ENCODE data around the gene MYO16. TPM values are rescaled to one million over a fixed set of nuclear protein-coding genes. Genes with fewer than 3 reads are reported as not detected.
"Not testable (repeated sequence)": the region's sequence is repeated elsewhere in the genome, so short reads cannot be mapped to it uniquely, and the experiment has no call there.

The MYO16 gene
- polyA plus RNA-seq, 3 donors = 0.37 to 0.60 (median 0.44) TPM

DNA sequence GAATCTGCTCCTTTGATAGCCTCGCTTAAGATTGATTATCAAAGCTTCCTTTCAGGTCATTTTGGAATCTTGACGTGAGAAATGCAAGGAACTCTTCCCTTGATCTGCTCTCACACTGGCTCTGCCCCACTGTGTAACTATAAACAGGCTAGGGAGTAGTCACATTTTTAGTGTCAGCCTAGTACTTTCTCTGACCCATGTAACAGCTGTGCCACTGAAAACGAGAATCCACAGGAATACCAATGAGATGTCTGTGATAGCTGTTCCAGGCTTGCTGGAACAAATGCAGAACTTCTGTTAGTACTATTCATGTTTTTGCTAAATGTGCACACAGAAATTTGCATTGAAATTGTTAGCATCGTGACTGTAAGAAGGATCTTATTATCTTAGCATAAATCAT, 221.3 kb downstream of the MYO16 start:
- DNase-seq (ENCODE audit: extremely low read depth in 1 of 11, low read depth in 9 of 11, low spot score in 4 of 11) = no peak

DNA sequence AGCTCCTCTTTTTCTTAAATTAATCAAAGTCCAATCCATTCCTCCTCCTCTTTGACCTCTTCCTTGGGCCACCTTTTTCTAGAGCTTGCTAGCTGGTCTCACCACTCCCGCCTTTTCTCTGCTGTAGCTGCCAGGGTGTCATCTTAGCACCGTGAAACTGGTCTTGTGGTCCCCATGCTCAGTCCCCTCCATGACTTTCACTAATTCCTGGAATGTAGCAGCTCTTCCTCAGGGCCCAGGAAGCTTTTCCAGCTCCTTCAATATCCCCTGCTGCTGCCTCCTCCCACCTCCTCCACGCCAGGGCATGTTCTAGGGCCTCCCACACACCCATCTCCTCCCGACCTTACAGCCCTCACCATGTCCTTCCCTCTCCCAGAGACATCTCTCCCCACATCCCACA, 222.2 kb downstream of the MYO16 start:
- DNase-seq (ENCODE audit: extremely low read depth in 1 of 11, low read depth in 9 of 11, low spot score in 4 of 11) = no peak

DNA sequence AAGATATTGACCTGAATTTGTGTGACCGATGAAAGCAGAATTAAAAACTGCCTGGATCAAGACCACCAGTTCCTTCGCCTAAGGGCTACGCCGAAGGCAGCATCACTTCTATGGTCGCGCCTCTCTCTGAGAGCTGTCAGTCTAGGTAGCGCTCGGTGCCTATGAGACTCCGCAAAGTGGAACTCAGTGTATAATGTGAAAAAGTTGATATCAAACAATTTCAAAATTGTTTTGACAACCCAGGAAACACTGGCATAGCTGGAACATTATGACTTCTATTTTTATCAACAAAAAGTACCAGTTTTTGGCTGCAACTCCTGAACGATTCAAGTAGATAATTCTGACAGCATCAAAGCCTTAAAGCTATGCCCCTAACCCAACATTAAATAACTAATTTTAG, 223.6 kb downstream of the MYO16 start:
- DNase-seq (ENCODE audit: extremely low read depth in 1 of 11, low read depth in 9 of 11, low spot score in 4 of 11) = no peak

DNA sequence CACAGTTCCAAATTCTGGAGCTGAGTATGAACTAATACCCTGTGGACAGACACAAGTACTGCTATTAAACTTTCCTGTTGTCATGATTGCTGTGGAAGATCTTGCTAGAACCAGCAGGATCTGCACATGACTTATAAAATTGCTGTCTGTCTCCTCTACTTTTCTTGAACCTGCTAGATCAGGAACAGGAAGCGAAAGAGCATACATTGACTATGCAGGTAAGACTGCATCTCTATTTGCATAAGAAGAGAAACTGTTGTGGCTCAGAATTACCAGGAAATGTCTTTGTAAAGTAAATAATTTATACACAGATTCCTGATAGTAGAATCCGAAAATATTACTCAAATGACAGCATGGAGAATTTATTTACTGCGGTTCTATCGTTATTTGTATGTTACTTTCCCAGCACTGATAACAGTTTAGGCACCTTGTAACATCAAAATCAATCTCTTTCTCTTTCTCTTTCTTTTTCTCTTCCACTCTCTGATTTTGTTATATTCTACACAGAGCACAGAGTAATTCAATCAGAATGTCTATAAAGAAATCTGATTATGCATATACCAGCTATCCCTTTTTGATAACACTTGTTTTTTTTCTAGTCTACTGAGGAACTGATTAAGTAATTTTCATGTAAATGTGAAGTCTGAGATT, 226.5 kb downstream of the MYO16 start:
- DNase-seq (ENCODE audit: extremely low read depth in 1 of 11, low read depth in 9 of 11, low spot score in 4 of 11) = no peak

DNA sequence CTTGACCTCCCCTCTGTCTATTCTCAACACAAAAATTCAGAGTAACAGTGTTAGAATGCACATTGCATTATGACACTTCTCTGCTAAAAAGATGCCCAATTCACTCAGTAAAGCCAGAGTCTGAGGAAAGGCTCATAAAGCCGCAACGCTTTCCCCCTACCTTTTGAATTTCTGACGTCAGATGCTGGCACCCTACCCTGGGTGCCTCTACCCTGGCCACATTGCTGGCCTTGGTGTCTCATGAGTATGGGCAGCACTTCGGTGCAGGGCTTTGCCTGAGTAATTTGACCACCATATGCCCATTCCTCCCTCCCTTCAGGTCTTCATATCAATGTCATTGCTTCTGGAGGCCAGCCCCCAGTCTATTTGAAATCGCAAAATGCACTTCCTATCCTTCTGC, 229.3 kb downstream of the MYO16 start:
- no peak for DNase-seq (ENCODE audit: extremely low read depth in 1 of 11, low read depth in 9 of 11, low spot score in 4 of 11)

DNA sequence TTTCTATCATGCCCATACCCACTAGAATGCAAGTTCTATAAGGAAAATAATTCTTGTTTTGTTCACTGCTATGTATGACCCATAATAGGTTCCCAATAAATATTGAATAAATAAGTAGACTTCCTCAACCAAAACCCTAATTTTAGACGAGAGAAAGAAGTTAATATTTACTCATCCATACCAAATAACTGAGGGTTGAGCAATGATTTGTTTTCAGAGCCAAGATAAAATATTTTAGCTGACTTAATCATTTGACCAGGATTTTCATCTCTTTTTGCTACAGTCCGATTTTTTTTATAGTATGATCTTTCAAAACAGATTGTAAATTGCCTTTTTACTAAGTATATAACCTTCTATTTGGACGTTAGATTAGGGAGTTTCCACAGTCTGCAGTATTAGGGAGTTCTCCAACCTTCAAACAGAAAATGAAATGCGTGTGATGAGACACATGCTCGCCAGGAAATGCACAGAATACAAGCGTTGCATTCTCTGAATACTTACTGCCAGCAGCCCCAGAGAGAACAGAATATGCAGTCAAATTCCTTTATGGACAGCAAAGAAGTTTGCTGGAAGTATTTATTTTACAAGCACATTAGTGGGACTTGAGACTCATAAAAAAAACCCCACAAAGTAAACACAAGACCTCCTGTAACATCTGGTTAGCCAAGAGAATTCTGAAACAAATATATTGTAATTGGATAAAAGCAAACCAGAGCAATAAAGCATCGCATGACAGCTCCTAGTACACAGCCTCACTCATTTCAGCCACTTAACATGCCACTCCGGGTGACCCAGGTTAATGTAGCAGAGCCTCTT, 230.0 kb downstream of the MYO16 start:
- DNase-seq (ENCODE audit: extremely low read depth in 1 of 11, low read depth in 9 of 11, low spot score in 4 of 11) = peak; percentile 20 to 73 (median 42)

DNA sequence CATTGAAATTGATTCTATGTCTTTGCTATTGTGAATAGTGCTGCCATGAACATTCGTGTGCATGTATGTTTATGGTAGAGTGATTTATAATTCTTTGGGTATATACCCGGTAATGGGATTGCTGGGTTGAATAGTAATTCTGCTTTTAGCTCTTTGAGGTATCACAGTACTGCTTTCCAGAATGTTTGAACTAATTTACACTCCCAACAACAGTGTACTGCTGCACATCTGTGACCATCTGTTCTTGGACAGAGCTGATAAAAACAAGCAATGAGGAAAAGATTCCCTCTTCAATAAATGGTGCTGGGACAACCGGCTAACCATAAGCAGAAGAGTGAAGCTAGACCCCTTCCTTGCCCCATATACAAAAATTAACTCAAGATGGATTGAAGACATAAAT, 231.0 kb downstream of the MYO16 start:
- DNase-seq (ENCODE audit: extremely low read depth in 1 of 11, low read depth in 9 of 11, low spot score in 4 of 11) = no peak

DNA sequence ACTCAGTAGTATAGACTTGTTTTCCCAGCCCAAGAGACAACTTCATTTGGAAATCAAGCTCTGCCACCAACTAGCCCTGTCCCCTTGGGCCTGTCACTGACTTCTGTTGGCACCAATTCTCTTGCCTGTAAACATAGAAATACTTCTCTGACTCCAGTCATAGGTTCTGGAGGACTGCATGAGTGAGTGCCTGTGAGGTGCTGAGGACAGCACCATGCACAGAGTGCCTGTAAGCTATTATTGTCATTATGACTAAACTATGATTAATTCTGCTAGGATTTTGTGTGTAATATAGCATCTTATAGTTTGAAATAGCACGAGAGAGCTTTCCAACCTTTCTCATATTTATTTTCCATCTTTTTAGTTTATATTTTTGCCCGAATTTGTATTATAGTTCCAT, 247.9 kb downstream of the MYO16 start:
- DNase-seq (ENCODE audit: extremely low read depth in 1 of 11, low read depth in 9 of 11, low spot score in 4 of 11) = no peak

DNA sequence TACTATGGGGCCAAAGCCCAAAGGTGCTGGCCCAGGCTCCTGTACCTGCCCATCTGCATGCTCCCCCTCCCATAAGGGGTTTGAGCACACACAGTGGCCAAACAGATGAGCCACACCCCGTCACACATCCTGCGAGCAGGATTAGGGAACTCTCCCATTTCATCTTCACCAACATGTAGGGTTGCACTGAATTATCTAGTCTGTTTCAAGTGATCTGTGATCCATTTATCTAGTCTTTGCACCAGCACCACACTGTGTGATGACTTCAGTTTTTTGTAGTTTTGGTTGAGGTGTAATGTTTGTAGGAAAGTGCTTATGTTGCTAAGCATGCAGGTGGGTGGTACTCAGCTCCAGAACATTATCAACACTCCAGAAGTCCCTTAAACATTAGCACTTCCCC, 249.3 kb downstream of the MYO16 start:
- no peak for DNase-seq (ENCODE audit: extremely low read depth in 1 of 11, low read depth in 9 of 11, low spot score in 4 of 11)

DNA sequence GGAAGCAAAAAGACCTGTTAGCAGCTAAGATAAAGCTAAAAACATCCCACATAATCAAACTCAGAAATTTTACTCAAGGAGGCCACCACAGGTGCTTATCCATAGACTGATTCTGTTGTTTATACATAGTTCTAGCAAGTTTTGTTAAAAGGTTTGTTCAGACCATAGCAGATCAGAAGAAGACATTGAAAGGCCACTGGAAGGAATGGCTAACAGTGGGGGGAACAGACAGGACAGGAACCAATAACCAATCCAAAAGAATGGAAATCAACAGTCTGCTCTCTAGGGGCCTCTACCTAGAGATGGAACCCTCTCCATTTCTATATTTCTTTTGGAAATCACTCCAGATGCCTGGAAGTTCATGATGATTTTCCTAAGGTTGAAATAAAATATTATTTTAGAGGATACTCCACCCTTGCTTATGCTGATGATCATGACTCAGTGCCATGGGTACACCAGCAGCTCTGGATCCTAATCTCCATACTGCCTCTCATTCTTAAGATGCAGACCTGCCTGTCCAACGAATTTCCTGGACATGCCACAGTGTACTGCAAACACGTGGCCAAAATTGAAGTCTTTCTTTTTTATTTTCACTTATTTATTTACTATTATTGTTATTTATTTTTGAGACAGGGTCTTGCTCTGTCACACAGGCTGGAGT, 260.0 kb downstream of the MYO16 start:
- DNase-seq (ENCODE audit: extremely low read depth in 1 of 11, low read depth in 9 of 11, low spot score in 4 of 11) = no peak

DNA sequence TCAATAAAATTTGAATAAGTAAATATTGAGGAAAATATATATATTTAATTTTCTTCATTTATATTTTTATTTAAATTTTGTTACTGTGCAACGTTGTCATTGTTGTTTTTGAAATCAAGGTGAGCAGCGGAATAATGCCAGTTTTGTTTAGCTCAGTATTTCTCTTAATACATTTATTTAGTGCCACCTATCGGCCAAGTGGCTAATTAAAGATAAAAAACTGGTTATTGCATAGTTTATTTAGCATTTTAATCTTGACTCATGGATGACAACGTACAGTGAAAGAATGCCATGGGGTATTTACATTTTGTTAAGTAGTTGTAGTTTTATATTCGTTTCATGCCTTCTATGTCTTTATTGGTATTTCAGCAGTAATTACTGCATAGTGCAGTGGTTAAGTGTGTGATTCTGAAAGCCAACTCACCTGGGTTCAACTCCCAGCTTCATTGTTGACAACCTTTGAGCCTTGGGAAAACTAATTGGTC, 265.9 kb downstream of the MYO16 start:
- DNase-seq (ENCODE audit: extremely low read depth in 1 of 11, low read depth in 9 of 11, low spot score in 4 of 11) = peak in 6 of 11 donors; percentile 6 to 57 (median 26)

DNA sequence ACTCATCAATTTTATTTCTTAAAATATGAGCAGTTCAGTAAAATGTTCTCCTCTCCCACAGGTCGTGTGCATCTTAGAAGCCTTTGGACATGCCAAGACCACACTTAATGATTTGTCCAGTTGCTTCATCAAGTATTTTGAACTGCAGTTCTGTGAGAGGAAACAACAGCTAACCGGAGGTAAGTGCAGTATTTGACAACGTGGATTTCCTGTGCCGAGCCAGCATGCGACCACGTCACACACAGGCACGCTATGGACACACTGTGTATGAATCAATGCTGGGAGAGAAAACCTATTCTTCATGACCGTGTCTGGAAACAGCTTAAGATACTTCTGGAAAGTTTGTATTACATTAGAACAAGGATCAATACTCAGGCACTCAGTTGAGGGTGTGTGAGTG, 268.5 kb downstream of the MYO16 start:
- DNase-seq (ENCODE audit: extremely low read depth in 1 of 11, low read depth in 9 of 11, low spot score in 4 of 11) = no peak

DNA sequence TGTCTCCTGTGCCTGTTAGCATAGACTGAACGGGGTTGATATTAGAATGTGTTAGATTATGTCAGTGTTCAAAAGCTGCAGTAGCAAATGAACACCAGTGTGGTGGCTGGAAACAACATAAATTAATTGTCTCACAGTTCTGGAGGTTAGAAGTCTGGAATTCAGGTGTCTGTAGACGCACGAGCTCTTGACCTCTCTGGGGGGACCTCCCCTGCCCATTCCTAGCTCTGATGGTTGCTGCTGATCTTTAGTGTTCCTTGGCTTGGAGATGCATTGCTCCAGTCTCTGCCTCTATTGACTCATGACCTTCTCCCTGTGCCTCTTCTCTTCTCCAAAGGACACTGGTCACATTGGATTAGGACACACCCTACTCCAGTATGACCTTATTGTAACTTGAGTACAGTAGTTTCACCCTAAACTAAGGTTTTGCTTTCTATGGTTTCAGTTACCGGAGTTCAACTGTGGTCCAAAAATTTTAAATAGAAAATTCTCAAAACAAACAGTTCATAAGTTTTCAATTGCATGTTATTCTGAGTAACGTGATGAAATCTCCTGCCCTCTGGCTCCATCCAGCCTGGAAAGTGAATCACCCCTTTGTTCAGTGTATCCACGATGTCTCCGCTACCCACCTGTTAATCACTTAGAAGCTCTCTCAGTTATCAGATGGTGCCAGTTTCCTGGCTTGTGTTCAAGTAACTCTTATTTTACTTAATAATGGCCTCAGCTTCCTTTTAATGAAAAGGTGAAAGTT, 273.2 kb downstream of the MYO16 start:
- DNase-seq (ENCODE audit: extremely low read depth in 1 of 11, low read depth in 9 of 11, low spot score in 4 of 11) = no peak

DNA sequence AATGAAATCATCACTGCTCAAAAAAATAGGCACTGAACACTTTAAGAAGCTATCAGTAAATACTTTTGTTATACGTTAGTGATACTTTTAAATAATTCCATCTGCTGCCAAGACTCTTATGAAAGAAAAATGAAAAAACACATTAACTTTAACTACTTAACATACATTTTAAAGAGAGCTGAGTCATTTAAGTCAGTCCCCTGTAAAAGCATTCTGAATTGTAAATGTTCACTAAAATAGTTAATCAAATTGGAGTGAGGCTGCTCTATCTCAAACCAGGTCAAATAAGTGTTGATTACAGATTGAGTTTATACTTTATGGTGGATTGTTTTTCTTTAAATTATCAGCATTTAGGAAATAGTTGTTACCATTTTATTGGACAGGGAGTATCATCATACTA, 274.2 kb downstream of the MYO16 start:
- DNase-seq (ENCODE audit: extremely low read depth in 1 of 11, low read depth in 9 of 11, low spot score in 4 of 11) = no peak

DNA sequence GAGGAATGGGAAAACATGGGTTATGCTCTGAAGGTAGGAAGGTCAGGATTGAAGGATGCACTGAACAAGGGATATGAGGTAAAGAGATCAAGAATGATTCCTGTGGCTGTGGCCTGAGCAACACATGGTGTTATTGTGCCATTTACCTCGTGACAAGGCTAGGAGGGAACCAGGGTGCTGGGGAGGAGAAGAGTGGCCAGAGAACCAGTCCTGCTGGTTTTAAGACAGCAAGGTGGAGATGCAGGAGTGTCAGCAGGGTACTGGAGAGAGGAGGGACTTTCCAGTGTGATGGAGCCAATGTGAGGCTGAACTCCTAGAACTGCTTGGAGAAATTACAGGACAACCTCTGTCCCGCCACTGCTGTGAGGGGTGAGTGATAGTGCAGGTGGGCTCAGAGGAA, 282.4 kb downstream of the MYO16 start:
- DNase-seq (ENCODE audit: extremely low read depth in 1 of 11, low read depth in 9 of 11, low spot score in 4 of 11) = no peak

DNA sequence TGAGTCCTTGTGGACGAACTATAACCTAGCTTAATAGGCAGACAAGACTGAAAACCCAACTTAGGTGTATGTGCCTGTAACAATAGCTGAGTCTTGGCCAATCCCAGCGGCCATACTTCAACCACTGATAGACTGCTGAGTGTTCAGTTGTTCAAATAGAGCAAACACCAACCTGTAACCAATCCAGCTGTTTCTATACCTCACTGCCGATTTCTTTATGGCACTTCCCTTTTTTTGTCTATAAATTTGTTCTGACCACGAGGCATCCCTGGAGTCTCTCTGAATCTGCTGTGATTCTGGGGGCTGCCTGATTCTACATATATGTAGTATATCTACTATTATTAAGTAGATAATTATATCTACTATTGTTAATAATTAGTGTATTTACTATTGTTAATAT, 284.3 kb downstream of the MYO16 start:
- DNase-seq (ENCODE audit: extremely low read depth in 1 of 11, low read depth in 9 of 11, low spot score in 4 of 11) = not testable (repeated sequence)

DNA sequence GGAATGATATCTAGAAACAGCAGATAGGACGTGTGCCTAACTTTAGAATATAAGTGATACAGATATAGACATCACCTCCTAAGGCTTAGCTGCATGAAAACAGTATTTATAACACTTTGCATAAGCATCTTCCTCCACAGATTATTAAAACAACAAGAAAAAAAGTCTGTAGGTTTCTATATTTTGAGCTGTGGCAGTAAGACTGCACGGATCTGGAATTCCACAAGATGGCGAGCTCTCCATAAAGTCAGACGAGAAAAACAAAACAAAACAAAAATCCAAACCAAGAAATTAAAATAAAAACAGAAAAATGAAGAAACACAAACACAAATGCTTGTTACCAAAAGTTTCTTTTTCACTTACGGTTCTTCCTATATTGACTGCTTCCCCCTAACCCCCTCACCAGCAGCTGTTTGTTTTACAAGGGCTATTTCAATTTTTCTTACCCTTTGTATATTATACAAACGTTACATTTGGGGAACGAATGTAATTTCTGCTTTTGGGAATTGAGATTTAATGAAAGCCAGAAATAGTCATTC, 285.8 kb downstream of the MYO16 start:
- peak in 2 of 11 donors; percentile 9 to 17 for DNase-seq (ENCODE audit: extremely low read depth in 1 of 11, low read depth in 9 of 11, low spot score in 4 of 11)

DNA sequence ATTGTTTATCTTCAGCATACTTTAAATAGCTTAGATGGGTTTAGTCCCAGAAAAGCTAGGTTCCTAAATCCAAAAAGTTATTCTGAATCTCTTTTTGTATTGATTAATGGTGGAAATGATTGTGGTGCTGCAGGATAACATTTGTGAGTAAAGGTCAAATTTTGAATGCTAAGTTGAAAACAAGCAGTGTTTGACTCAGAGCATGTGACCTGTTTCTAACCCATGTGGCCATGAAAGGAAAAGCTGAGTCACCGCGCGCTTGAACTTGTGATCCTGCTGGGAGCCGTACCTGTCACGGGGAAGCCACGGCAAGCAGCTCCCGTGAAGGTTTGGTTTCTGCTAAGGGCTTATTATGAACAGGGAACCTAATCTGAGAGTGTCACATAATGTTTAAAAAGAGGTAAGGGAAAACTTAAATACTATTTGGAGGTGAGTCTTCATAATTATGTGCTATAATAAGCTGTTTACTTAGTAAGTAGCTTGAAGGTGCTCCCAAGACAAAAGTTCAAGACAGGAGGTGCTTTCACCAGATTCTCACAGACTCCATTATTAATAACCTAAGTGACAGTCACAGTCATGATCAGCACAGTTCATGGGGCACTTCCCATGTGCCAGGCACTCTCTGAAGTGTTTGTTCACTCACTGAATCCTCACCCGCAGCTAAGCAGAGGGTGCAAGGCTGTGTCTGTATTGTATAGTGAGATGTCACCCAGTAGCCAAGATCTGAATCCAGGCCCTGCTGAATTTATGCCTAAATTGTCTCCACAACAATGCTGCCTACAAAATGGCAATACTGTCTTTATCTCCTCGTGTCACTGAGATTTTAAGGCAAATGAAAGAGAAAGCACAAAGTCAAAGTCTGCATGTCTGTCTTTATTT, 286.5 kb downstream of the MYO16 start:
- DNase-seq (ENCODE audit: extremely low read depth in 1 of 11, low read depth in 9 of 11, low spot score in 4 of 11) = peak in 6 of 11 donors; percentile 17 to 51 (median 24)
